A673 (cell line): ENCODE results near the gene XRCC3. TPM values are rescaled to one million over a fixed set of nuclear protein-coding genes. Genes with fewer than 3 reads are reported as not detected.

Experiments used
- BruUV-seq: library from RNA; stranded (reverse); fragments of 400-500 nt; replicated peaks from 2 replicates; lab custom pipeline; 2021; lab: Mats Ljungman, UMichigan
- CTCF ChIA-PET: fragments of 300-600 bp; sonication (Branson Sonifier 250); formaldehyde crosslinking; loops from one replicate; lab custom pipeline; 2022; ENCODE audit warnings: antibody characterized with exemption; lab: Charles Lee
- POLR2A ChIA-PET: fragments of 300-600 bp; sonication (Branson Sonifier 250); formaldehyde crosslinking; loops from one replicate; lab custom pipeline; 2022; ENCODE audit warnings: antibody characterized with exemption; ENCODE audit not compliant: low non-redundant PET; lab: Charles Lee
- DNase-seq: peaks from one replicate; pipeline ENCODE4 v3.0.0-alpha.2; 2015; ENCODE audit warnings: low spot score
- H3K27ac ChIP-seq: fragments of 200-600 bp; sonication (generic); 2 replicates; pipeline ENCODE4 v1.5.1; 2016; ENCODE audit warnings: mixed run types, low read depth, mild to moderate bottlenecking, mixed read lengths, antibody characterized with exemption, low read length; ENCODE audit not compliant: poor library complexity, severe bottlenecking
- H3K27me3 ChIP-seq: fragments of 200-600 bp; sonication (generic); replicated peaks from 2 replicates; pipeline ENCODE4 v1.6.1; 2017; ENCODE audit warnings: mixed run types, low read depth, mild to moderate bottlenecking, mixed read lengths, antibody characterized with exemption, low read length; ENCODE audit not compliant: insufficient read depth, poor library complexity
- H3K36me3 ChIP-seq: fragments of 200-600 bp; sonication (generic); 2 replicates; pipeline ENCODE4 v1.6.1; 2016; ENCODE audit warnings: mixed run types, mild to moderate bottlenecking, mixed read lengths, antibody characterized with exemption, low read length; ENCODE audit not compliant: insufficient read depth, poor library complexity, severe bottlenecking
- H3K4me1 ChIP-seq: fragments of 200-600 bp; sonication (generic); 2 replicates; pipeline ENCODE4 v1.6.1; 2017; ENCODE audit warnings: mixed run types, mild to moderate bottlenecking, mixed read lengths, antibody characterized with exemption, low read length; ENCODE audit not compliant: insufficient read depth, poor library complexity, severe bottlenecking
- H3K4me3 ChIP-seq: fragments of 200-600 bp; sonication (generic); 2 replicates; pipeline ENCODE4 v1.5.1; 2016; ENCODE audit warnings: low read depth, mixed run types, mild to moderate bottlenecking, mixed read lengths, low read length; ENCODE audit not compliant: poor library complexity, severe bottlenecking
- H3K9me3 ChIP-seq: fragments of 200-600 bp; sonication (generic); 2 replicates; pipeline ENCODE4 v1.6.1; 2016; ENCODE audit warnings: mixed run types, low read depth, mild to moderate bottlenecking, mixed read lengths, antibody characterized with exemption, low read length; ENCODE audit not compliant: poor library complexity, severe bottlenecking
- EZH2 ChIP-seq: fragments of 200-600 bp; sonication (generic); IDR thresholded peaks from 2 replicates; pipeline ENCODE4 v1.6.1; 2017; ENCODE audit warnings: borderline replicate concordance, low read depth, mild to moderate bottlenecking, mixed read lengths, antibody characterized with exemption, low read length; ENCODE audit not compliant: poor library complexity, severe bottlenecking
- intact Hi-C: fragments of 100-400 bp; cut with micrococcal nuclease; formaldehyde crosslinking; loops from one replicate; pipeline ENCODE4 v1.10.0; 2022; ENCODE audit not compliant: unreplicated experiment
- total RNA-seq: library from RNA; stranded (reverse); gene quantifications from 2 replicates; pipeline ENCODE4 v1.2.3, GENCODE V29; 2021
- TF ChIP-seq, protein P1 (sequence below): fragments of 300-800, 200-600 bp; sonication (generic); conservative IDR thresholded peaks from 2 replicates; pipeline ENCODE4 v1.5.1; 2017; ENCODE audit warnings: low read depth, mild to moderate bottlenecking, antibody characterized with exemption, low read length, moderate library complexity, mixed read lengths

XRCC3 gene
- total RNA-seq, 1 experiment from 2014 or later, result 91.8 TPM

DNA sequence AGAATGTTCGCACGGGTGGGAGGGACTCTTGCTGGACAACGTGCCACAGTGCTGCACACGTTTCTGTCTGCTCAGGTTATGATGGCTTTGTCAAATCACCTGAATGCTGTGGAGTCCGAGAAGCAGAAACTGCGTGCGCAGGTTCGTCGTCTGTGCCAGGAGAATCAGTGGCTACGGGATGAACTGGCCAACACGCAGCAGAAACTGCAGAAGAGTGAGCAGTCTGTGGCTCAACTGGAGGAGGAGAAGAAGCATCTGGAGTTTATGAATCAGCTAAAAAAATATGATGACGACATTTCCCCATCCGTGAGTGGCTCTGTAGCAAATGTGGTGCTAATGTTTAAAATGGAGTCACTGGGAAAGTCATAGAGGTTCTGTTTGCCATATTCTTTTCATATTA, 57.8 kb downstream of the XRCC3 start:
- ChIA-PET CTCF (no interaction called here), POLR2A (no interaction called here)
- H3K9me3 ChIP-seq, result no peaks in the 10 kb centered on the region
- no peak for TF ChIP-seq EZH2
- TF ChIP-seq, protein P1, sequence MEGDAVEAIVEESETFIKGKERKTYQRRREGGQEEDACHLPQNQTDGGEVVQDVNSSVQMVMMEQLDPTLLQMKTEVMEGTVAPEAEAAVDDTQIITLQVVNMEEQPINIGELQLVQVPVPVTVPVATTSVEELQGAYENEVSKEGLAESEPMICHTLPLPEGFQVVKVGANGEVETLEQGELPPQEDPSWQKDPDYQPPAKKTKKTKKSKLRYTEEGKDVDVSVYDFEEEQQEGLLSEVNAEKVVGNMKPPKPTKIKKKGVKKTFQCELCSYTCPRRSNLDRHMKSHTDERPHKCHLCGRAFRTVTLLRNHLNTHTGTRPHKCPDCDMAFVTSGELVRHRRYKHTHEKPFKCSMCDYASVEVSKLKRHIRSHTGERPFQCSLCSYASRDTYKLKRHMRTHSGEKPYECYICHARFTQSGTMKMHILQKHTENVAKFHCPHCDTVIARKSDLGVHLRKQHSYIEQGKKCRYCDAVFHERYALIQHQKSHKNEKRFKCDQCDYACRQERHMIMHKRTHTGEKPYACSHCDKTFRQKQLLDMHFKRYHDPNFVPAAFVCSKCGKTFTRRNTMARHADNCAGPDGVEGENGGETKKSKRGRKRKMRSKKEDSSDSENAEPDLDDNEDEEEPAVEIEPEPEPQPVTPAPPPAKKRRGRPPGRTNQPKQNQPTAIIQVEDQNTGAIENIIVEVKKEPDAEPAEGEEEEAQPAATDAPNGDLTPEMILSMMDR, result no peak
- H3K27ac ChIP-seq, result no peak overlapping the region
- peaks cover 61% of the 10 kb centered on the region for H3K36me3 ChIP-seq
- peaks cover 4% of the 10 kb centered on the region for H3K4me1 ChIP-seq
- intact Hi-C loops, result no loop called here
- DNase-seq, result no peak
- no TSS peak for BruUV-seq
- H3K27me3 ChIP-seq, result no peaks in the 10 kb centered on the region
- no peak overlapping the region for H3K4me3 ChIP-seq

DNA sequence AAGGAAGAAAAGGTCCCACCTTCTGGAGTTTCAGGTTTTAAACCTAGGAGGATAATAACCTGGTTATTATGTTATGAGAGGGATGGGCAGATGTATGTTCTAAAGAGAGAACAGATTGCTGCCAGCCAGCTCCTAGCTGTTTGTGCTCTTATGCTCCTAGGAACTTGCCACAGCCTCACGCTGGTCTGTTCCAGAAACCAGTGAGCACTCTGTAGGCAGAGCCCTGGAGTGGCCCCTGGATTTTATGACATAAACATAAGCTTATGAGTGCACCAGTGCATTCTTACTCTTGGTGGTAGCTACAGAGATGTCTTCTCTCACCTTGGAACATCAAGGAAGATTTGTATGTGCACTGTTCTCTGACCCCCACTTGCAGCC, 58.5 kb downstream of the XRCC3 start:
- no peaks in the 10 kb centered on the region for H3K9me3 ChIP-seq
- peaks cover 4% of the 10 kb centered on the region for H3K4me1 ChIP-seq
- BruUV-seq, result no TSS peak
- ChIA-PET CTCF (no interaction called here), POLR2A (no interaction called here)
- intact Hi-C loops, result no loop called here
- TF ChIP-seq EZH2, result no peak
- TF ChIP-seq, protein P1, result no peak
- peaks cover 54% of the 10 kb centered on the region for H3K36me3 ChIP-seq
- no peak overlapping the region for H3K27ac ChIP-seq
- no peak for DNase-seq
- H3K4me3 ChIP-seq, result no peak overlapping the region
- H3K27me3 ChIP-seq, result no peaks in the 10 kb centered on the region

- no peak overlapping the region for H3K27ac ChIP-seq
- no peaks in the 10 kb centered on the region for H3K27me3 ChIP-seq
- ChIA-PET CTCF (no interaction called here), POLR2A (no interaction called here)
- intact Hi-C loops, result no loop called here
- H3K4me3 ChIP-seq, result no peak overlapping the region
- peaks cover 49% of the 10 kb centered on the region for H3K36me3 ChIP-seq
- BruUV-seq, result no TSS peak
- no peak for TF ChIP-seq EZH2
- TF ChIP-seq, protein P1, result no peak
- H3K9me3 ChIP-seq, result no peaks in the 10 kb centered on the region
- H3K4me1 ChIP-seq, result peaks cover 4% of the 10 kb centered on the region
- DNase-seq, result no peak
Measured at GRCh38 chr14:103656031-103656755, 59.1 kb downstream of the XRCC3 start.
